Stimulated activated CD8-positive, alpha-beta memory T cell treated with anti-CD3 and anti-CD28 coated beads, Interleukin-4, amount 100 ng/mL, for 24 hours (primary cell): ENCODE measurements around the gene ZNF177.

Source experiments
- DNase-seq: peaks from one replicate; pipeline ENCODE4 v3.0.0-alpha.2; 2020; ENCODE audit warnings: low read depth

ZNF177 gene

DNA sequence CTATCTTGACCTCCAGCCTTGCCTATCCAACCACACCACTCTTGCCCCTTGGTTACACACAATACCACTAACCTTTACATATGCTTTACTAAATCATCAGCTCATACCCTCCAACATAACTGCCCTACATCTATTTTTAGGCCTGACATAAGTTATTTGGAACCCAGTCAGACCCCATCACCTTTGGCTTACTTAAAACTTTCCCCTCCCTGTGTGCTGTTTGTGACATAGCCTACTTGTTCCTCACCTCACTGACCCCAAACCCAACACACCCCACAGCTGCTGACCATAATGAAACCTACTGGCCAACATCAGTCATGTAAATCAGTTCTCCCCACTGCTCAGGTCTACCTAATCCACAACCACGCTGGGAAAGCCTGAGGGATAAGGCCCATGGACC, 67.6 kb downstream of the ZNF177 start:
- DNase-seq: no peak

DNA sequence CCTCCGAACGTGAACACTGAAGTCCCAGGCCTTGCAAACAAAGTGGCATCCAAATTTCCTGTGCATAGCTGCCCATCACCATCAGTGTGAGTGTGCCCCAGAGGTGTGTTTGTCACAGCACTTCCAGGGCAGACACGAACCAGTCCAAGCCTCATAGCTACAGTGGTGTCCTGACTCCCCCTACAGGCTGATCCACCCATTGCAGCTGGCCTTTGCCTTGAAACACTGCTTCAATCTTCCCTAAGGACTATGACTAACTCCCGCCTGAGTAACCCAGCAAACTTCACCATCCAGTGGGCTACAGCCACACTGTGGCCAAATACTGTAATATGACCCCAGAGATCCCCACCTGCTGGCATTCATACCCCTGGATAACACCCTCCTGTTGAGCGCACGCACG, 68.7 kb downstream of the ZNF177 start:
- no peak for DNase-seq
